Neural cell (in vitro differentiated cells): ENCODE measurements around the gene CPPED1. TPM values are rescaled to one million over a fixed set of nuclear protein-coding genes. Genes with fewer than 3 reads are reported as not detected.

Source experiments
- H2AFZ ChIP-seq: fragments of 200-600, 300-800 bp; sonication (generic), shearing (Covaris generic); 2 replicates; pipeline ENCODE4 v1.6.0; 2014; ENCODE audit warnings: low read depth, mild to moderate bottlenecking, antibody characterized with exemption, low read length, moderate library complexity
- H3F3A ChIP-seq: fragments of 200-600 bp; shearing (Covaris generic); 2 replicates; pipeline ENCODE4 v1.6.1; 2016; ENCODE audit warnings: mild to moderate bottlenecking, moderate library complexity, mixed read lengths, antibody characterized with exemption, low read length; ENCODE audit not compliant: insufficient read depth, poor library complexity, severe bottlenecking
- H3K27ac ChIP-seq: fragments of 200-600, 300-800 bp; sonication (generic), shearing (Covaris generic); 2 replicates; pipeline ENCODE4 v1.5.1; 2014; ENCODE audit warnings: mild to moderate bottlenecking, low read length, moderate library complexity
- H3K27me3 ChIP-seq: fragments of 300-800, 200-600 bp; sonication (generic), shearing (Covaris generic); 2 replicates; pipeline ENCODE4 v1.6.0; 2014; ENCODE audit warnings: mild to moderate bottlenecking, low read depth, low read length, moderate library complexity; ENCODE audit not compliant: insufficient read depth
- H3K36me3 ChIP-seq: fragments of 300-800, 200-600 bp; sonication (generic), shearing (Covaris generic); 2 replicates; pipeline ENCODE4 v1.5.1; 2014; ENCODE audit warnings: mild to moderate bottlenecking, antibody characterized with exemption, low read length, moderate library complexity; ENCODE audit not compliant: insufficient read depth
- H3K4me2 ChIP-seq: fragments of 300-800, 200-600 bp; sonication (generic), shearing (Covaris generic); 2 replicates; pipeline ENCODE4 v1.6.0; 2014; ENCODE audit warnings: mild to moderate bottlenecking, low read length
- H3K4me3 ChIP-seq: fragments of 300-800, 200-600 bp; sonication (generic), shearing (Covaris generic); 2 replicates; pipeline ENCODE4 v1.5.1; 2014; ENCODE audit warnings: mild to moderate bottlenecking, low read length, moderate library complexity
- H3K79me2 ChIP-seq: fragments of 200-600 bp; shearing (Covaris generic); replicated peaks from 2 replicates; pipeline ENCODE4 v1.6.0; 2014; ENCODE audit warnings: mild to moderate bottlenecking, low read length, moderate library complexity; ENCODE audit not compliant: insufficient read depth
- H3K9ac ChIP-seq: fragments of 300-800, 200-600 bp; sonication (generic), shearing (Covaris generic); 2 replicates; pipeline ENCODE4 v1.6.1; 2016; ENCODE audit warnings: mild to moderate bottlenecking, low read length, mixed read lengths
- H3K9me2 ChIP-seq: fragments of 200-600 bp; shearing (Covaris generic); 2 replicates; pipeline ENCODE4 v1.6.1; 2016; ENCODE audit warnings: mild to moderate bottlenecking, low read length, mixed read lengths; ENCODE audit not compliant: insufficient read depth
- H3K9me3 ChIP-seq: fragments of 200-600, 300-800 bp; sonication (generic), shearing (Covaris generic); 2 replicates; pipeline ENCODE4 v1.6.1; 2016; ENCODE audit warnings: mild to moderate bottlenecking, mixed run types, low read length, moderate library complexity, mixed read lengths
- H4K20me1 ChIP-seq: fragments of 200-600 bp; shearing (Covaris generic); 2 replicates; pipeline ENCODE4 v1.6.1; 2016; ENCODE audit warnings: mild to moderate bottlenecking, mixed run types; ENCODE audit not compliant: insufficient read depth
- EP300 ChIP-seq: fragments of 450-650 bp; conservative IDR thresholded peaks from 2 replicates; pipeline ENCODE4 v1.6.1; 2014; ENCODE audit warnings: antibody characterized with exemption, mild to moderate bottlenecking, moderate library complexity; ENCODE audit not compliant: poor library complexity, severe bottlenecking
- EZH2 ChIP-seq: fragments of 200-600, 300-800 bp; shearing (Covaris generic), sonication (generic); IDR thresholded peaks from 2 replicates; pipeline ENCODE4 v1.6.1; 2014; ENCODE audit warnings: antibody characterized with exemption, low read length, borderline replicate concordance, mild to moderate bottlenecking; ENCODE audit not compliant: insufficient read depth, poor library complexity, severe bottlenecking
- MXI1 ChIP-seq: fragments of 450-650 bp; conservative IDR thresholded peaks from 2 replicates; pipeline ENCODE4 v1.6.1; 2014; ENCODE audit warnings: antibody characterized with exemption, mild to moderate bottlenecking; ENCODE audit not compliant: poor library complexity, severe bottlenecking
- POLR2AphosphoS5 ChIP-seq: IDR thresholded peaks from 2 replicates; pipeline ENCODE4 v1.6.1; 2012
- RAD21 ChIP-seq: fragments of 450-650 bp; conservative IDR thresholded peaks from 2 replicates; pipeline ENCODE4 v1.6.1; 2014; ENCODE audit warnings: antibody characterized with exemption, mild to moderate bottlenecking, moderate library complexity
- SMC3 ChIP-seq: fragments of 450-650 bp; conservative IDR thresholded peaks from 2 replicates; pipeline ENCODE4 v1.6.1; 2014; ENCODE audit warnings: antibody characterized with exemption, mild to moderate bottlenecking, moderate library complexity; ENCODE audit not compliant: poor library complexity
- TAF1 ChIP-seq: IDR thresholded peaks from 2 replicates; pipeline ENCODE4 v1.6.1; 2012; ENCODE audit warnings: low read depth
- polyA plus RNA-seq: library from polyadenylated mRNA; depleted of rRNA; stranded (reverse); fragments of >200 nt; gene quantifications from 2 replicates; pipeline ENCODE4 v1.2.3, GENCODE V29; 2014
- TF ChIP-seq, protein P1 (sequence below): fragments of 450-650 bp; IDR thresholded peaks from 2 replicates; pipeline ENCODE4 v1.5.1; 2014; ENCODE audit warnings: antibody characterized with exemption, mild to moderate bottlenecking, moderate library complexity; ENCODE audit not compliant: poor library complexity, severe bottlenecking
- TF ChIP-seq, protein P2 (sequence below): IDR thresholded peaks from 2 replicates; pipeline ENCODE4 v1.6.1; 2012; ENCODE audit warnings: borderline replicate concordance

The CPPED1 gene
- polyA plus RNA-seq, 1 donor from 2014 or later: 2.5 TPM

DNA sequence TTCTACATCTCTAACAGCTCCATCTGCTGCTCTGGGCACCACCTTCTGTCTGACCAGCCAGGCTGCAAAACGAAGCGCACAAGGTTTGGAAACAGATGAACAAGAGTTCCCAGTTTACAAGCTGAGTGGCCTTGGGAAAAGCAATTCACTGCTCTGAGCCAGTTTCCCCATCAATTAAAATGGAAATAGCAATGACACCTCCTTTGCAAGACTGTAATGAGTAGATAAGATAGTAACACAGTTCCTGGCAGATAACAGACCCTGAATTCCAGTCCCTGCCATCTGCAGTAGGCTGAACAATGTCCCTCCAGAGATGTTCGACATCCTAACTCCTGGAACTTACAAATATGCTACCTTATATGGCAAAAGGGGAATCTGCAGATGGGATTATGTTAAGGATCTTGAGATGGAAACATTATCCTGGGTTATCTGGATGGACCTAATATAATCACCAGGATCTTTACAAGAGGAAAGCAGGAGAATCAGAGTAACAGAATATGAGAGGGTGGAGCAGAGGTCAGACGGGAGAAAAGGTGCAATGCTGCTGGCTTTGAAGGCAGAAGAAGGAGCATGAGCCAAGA lies 27.9 kb downstream of the CPPED1 start:
- no peaks in the 10 kb centered on the region for H3K9me2 ChIP-seq

DNA sequence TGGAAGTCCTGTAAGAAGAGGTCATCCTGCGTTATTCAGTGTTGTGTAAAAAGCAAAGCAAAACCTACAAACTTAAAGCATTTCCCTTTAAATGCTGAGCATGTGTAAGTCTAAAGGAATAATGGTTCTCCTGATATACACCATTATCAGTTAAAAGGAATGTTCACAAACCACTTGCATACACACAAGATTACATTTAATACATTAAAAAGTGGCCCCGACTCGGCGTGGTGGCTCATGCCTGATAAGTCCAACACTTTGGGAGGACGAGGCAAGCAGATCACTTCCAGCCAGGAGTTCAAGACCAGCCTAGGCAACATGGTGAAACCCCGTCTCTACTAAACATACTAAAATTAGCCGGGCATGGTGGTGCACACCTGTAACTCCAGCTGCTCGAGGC lies 30.5 kb downstream of the CPPED1 start:
- TF ChIP-seq, protein P1, sequence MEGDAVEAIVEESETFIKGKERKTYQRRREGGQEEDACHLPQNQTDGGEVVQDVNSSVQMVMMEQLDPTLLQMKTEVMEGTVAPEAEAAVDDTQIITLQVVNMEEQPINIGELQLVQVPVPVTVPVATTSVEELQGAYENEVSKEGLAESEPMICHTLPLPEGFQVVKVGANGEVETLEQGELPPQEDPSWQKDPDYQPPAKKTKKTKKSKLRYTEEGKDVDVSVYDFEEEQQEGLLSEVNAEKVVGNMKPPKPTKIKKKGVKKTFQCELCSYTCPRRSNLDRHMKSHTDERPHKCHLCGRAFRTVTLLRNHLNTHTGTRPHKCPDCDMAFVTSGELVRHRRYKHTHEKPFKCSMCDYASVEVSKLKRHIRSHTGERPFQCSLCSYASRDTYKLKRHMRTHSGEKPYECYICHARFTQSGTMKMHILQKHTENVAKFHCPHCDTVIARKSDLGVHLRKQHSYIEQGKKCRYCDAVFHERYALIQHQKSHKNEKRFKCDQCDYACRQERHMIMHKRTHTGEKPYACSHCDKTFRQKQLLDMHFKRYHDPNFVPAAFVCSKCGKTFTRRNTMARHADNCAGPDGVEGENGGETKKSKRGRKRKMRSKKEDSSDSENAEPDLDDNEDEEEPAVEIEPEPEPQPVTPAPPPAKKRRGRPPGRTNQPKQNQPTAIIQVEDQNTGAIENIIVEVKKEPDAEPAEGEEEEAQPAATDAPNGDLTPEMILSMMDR: no peak
- TF ChIP-seq POLR2AphosphoS5 (no peak), MXI1 (no peak), SMC3 (no peak), EZH2 (no peak), TAF1 (no peak), EP300 (no peak), RAD21 (no peak)
- TF ChIP-seq, protein P2, sequence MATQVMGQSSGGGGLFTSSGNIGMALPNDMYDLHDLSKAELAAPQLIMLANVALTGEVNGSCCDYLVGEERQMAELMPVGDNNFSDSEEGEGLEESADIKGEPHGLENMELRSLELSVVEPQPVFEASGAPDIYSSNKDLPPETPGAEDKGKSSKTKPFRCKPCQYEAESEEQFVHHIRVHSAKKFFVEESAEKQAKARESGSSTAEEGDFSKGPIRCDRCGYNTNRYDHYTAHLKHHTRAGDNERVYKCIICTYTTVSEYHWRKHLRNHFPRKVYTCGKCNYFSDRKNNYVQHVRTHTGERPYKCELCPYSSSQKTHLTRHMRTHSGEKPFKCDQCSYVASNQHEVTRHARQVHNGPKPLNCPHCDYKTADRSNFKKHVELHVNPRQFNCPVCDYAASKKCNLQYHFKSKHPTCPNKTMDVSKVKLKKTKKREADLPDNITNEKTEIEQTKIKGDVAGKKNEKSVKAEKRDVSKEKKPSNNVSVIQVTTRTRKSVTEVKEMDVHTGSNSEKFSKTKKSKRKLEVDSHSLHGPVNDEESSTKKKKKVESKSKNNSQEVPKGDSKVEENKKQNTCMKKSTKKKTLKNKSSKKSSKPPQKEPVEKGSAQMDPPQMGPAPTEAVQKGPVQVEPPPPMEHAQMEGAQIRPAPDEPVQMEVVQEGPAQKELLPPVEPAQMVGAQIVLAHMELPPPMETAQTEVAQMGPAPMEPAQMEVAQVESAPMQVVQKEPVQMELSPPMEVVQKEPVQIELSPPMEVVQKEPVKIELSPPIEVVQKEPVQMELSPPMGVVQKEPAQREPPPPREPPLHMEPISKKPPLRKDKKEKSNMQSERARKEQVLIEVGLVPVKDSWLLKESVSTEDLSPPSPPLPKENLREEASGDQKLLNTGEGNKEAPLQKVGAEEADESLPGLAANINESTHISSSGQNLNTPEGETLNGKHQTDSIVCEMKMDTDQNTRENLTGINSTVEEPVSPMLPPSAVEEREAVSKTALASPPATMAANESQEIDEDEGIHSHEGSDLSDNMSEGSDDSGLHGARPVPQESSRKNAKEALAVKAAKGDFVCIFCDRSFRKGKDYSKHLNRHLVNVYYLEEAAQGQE: no peak
- H3F3A ChIP-seq: no peaks in the 10 kb centered on the region

More for the DNA sequence above, 27.9 kb downstream of the CPPED1 start:
- Histone ChIP-seq H2AFZ (no peak overlapping the region), H3K27me3 (no peaks in the 10 kb centered on the region), H3K9ac (no peak overlapping the region), H3K4me3 (no peak overlapping the region), H3K79me2 (no peaks in the 10 kb centered on the region), H4K20me1 (no peaks in the 10 kb centered on the region), H3K4me2 (no peak overlapping the region), H3F3A (no peaks in the 10 kb centered on the region), H3K9me3 (no peaks in the 10 kb centered on the region), H3K36me3 (no peaks in the 10 kb centered on the region), H3K27ac (no peak overlapping the region)
- no peak for TF ChIP-seq RAD21
- TF ChIP-seq, protein P2: no peak
- TF ChIP-seq POLR2AphosphoS5: no peak
- TF ChIP-seq, protein P1: no peak
- TF ChIP-seq MXI1: no peak
- no peak for TF ChIP-seq TAF1
- no peak for TF ChIP-seq SMC3
- TF ChIP-seq EP300: no peak
- TF ChIP-seq EZH2: no peak

More for the DNA sequence above, 30.5 kb downstream of the CPPED1 start:
- H3K79me2 ChIP-seq: no peaks in the 10 kb centered on the region
- no peaks in the 10 kb centered on the region for H3K36me3 ChIP-seq
- no peaks in the 10 kb centered on the region for H3K9me3 ChIP-seq
- H3K4me2 ChIP-seq: no peak overlapping the region
- no peak overlapping the region for H3K4me3 ChIP-seq
- no peaks in the 10 kb centered on the region for H3K9me2 ChIP-seq
- no peak overlapping the region for H2AFZ ChIP-seq
- no peak overlapping the region for H3K9ac ChIP-seq
- no peaks in the 10 kb centered on the region for H3K27me3 ChIP-seq
- H3K27ac ChIP-seq: no peak overlapping the region
- H4K20me1 ChIP-seq: no peaks in the 10 kb centered on the region
